ENCODE data around the gene TRIOBP. TPM values are rescaled to one million over a fixed set of nuclear protein-coding genes. Genes with fewer than 3 reads are reported as not detected.

Gene TRIOBP
- total RNA-seq, 2 experiments from 2014 or later: 31.1 to 31.6 TPM

GRCh38 chr22:37790234-37790633, 93.4 kb downstream of the TRIOBP start:
- intact Hi-C loops (cut with micrococcal nuclease; ENCODE audit: unreplicated experiment): no loop called here
- no TSS peak for BruUV-seq (replicated peaks)
- CTCF ChIA-PET (ENCODE audit: unreplicated experiment): no interaction called here
- Histone ChIP-seq H3K79me2 (ENCODE audit: insufficient read depth, low read depth, low read length) (no peaks in the 10 kb centered on the region), H2AFZ (ENCODE audit: low read length) (no peak overlapping the region), H3K36me3 (ENCODE audit: insufficient read depth, low read length) (no peaks in the 10 kb centered on the region), H3K9me2 (ENCODE audit: insufficient read depth, low read length) (no peaks in the 10 kb centered on the region), H3K4me2 (ENCODE audit: low read length) (no peak overlapping the region), H3K4me1 (ENCODE audit: insufficient read depth, low read length, poor library complexity, severe bottlenecking) (no peaks in the 10 kb centered on the region), H3K4me3 (ENCODE audit: low read depth, low read length, poor library complexity, severe bottlenecking) (no peak overlapping the region), H3K9me3 (ENCODE audit: low read length) (no peaks in the 10 kb centered on the region), H4K20me1 (ENCODE audit: insufficient read depth, low read length) (no peaks in the 10 kb centered on the region), H3K27ac (ENCODE audit: low read depth, low read length, poor library complexity, severe bottlenecking) (no peak overlapping the region)
- POLR2A ChIA-PET: no interaction called here
- TF ChIP-seq EZH2phosphoT487 (IDR thresholded peaks at IDR 0.05; ENCODE audit: borderline replicate concordance, low read depth, low read length): no peak
- TF ChIP-seq, protein P1, sequence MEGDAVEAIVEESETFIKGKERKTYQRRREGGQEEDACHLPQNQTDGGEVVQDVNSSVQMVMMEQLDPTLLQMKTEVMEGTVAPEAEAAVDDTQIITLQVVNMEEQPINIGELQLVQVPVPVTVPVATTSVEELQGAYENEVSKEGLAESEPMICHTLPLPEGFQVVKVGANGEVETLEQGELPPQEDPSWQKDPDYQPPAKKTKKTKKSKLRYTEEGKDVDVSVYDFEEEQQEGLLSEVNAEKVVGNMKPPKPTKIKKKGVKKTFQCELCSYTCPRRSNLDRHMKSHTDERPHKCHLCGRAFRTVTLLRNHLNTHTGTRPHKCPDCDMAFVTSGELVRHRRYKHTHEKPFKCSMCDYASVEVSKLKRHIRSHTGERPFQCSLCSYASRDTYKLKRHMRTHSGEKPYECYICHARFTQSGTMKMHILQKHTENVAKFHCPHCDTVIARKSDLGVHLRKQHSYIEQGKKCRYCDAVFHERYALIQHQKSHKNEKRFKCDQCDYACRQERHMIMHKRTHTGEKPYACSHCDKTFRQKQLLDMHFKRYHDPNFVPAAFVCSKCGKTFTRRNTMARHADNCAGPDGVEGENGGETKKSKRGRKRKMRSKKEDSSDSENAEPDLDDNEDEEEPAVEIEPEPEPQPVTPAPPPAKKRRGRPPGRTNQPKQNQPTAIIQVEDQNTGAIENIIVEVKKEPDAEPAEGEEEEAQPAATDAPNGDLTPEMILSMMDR (conservative IDR thresholded peaks at IDR 0.05; ENCODE audit: low read length): no peak
- no peak for DNase-seq (ENCODE audit: low spot score)

DNA sequence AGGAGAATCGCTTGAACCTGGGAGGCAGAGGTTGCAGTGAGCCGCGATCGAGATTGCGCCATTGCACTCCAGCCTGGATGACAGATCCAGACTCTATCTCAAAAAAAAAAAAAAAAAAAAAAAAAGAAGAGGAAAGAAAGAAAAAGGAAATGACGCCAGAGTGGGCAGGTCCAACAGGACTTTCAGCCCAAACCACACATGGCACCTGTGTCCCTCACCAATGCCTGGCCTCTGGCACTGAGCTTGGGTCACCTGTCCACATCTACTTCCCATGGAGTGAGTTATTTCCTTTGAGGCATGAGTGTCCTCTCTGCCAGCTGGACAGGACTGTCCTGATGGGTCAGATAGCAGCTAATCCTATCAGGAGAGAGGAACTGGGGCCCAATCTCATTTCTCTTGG, 95.6 kb downstream of the TRIOBP start:
- H3K36me3 ChIP-seq (ENCODE audit: insufficient read depth, low read length): no peaks in the 10 kb centered on the region
- H3K27ac ChIP-seq (ENCODE audit: low read depth, low read length, poor library complexity, severe bottlenecking): no peak overlapping the region
- no peak for DNase-seq (ENCODE audit: low spot score)
- intact Hi-C loops (cut with micrococcal nuclease; ENCODE audit: unreplicated experiment): no loop called here
- H3K4me1 ChIP-seq (ENCODE audit: insufficient read depth, low read length, poor library complexity, severe bottlenecking): no peaks in the 10 kb centered on the region
- H4K20me1 ChIP-seq (ENCODE audit: insufficient read depth, low read length): no peaks in the 10 kb centered on the region
- BruUV-seq (replicated peaks): no TSS peak
- no peak overlapping the region for H2AFZ ChIP-seq (ENCODE audit: low read length)
- no peaks in the 10 kb centered on the region for H3K9me3 ChIP-seq (ENCODE audit: low read length)
- no peak overlapping the region for H3K4me2 ChIP-seq (ENCODE audit: low read length)
- H3K4me3 ChIP-seq (ENCODE audit: low read depth, low read length, poor library complexity, severe bottlenecking): no peak overlapping the region
- no peaks in the 10 kb centered on the region for H3K9me2 ChIP-seq (ENCODE audit: insufficient read depth, low read length)
- TF ChIP-seq EZH2phosphoT487 (IDR thresholded peaks at IDR 0.05; ENCODE audit: borderline replicate concordance, low read depth, low read length): no peak
- TF ChIP-seq, protein P1 (conservative IDR thresholded peaks at IDR 0.05; ENCODE audit: low read length): no peak
- POLR2A ChIA-PET: interaction anchor here (1.6 kb wide), 1 partner anchor 15 kb away, joined by 6 read pairs; the partner anchor contains the start of gene GCAT
- no peaks in the 10 kb centered on the region for H3K79me2 ChIP-seq (ENCODE audit: insufficient read depth, low read depth, low read length)
- CTCF ChIA-PET (ENCODE audit: unreplicated experiment): no interaction called here

DNA sequence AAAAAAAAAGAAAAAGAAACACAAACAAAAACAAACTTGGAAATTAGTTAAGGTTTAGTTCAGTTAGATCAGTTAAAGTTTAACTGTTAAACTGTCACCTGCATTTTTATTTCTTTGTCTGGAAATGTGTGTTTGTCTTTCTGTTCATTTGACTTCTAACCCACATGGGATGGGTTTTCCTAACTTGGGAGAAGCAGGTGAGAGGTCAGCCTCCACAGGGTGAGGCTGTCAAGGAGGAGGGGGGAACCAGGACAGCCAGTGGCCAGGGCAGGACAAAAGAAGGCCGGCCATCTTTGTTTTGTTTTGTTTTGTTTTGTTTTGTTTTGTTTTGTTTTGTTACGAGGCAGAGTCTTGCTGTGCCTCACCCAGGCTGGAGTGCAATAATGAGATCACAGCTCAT, 97.5 kb downstream of the TRIOBP start:
- Histone ChIP-seq H3K4me2 (ENCODE audit: low read length) (no peak overlapping the region), H2AFZ (ENCODE audit: low read length) (no peak overlapping the region), H3K36me3 (ENCODE audit: insufficient read depth, low read length) (no peaks in the 10 kb centered on the region), H4K20me1 (ENCODE audit: insufficient read depth, low read length) (no peaks in the 10 kb centered on the region), H3K79me2 (ENCODE audit: insufficient read depth, low read depth, low read length) (no peaks in the 10 kb centered on the region), H3K27ac (ENCODE audit: low read depth, low read length, poor library complexity, severe bottlenecking) (no peak overlapping the region), H3K9me3 (ENCODE audit: low read length) (no peaks in the 10 kb centered on the region), H3K4me3 (ENCODE audit: low read depth, low read length, poor library complexity, severe bottlenecking) (no peak overlapping the region), H3K4me1 (ENCODE audit: insufficient read depth, low read length, poor library complexity, severe bottlenecking) (peaks cover 9% of the 10 kb centered on the region), H3K9me2 (ENCODE audit: insufficient read depth, low read length) (no peaks in the 10 kb centered on the region)
- no TSS peak for BruUV-seq (replicated peaks)
- TF ChIP-seq, protein P1 (conservative IDR thresholded peaks at IDR 0.05; ENCODE audit: low read length): no peak
- TF ChIP-seq EZH2phosphoT487 (IDR thresholded peaks at IDR 0.05; ENCODE audit: borderline replicate concordance, low read depth, low read length): no peak
- POLR2A ChIA-PET: interaction anchor here (0.6 kb wide), 1 partner anchor 388 kb away, joined by 3 read pairs; no protein-coding TSS in a partner anchor
- no peak for DNase-seq (ENCODE audit: low spot score)
- intact Hi-C loops (cut with micrococcal nuclease; ENCODE audit: unreplicated experiment): no loop called here
- CTCF ChIA-PET (ENCODE audit: unreplicated experiment): no interaction called here
